ENCODE data around the gene FAM25A.
"Not testable (repeated sequence)": the region's sequence is repeated elsewhere in the genome, so short reads cannot be mapped to it uniquely, and the experiment has no call there.

FAM25A gene

GRCh38 chr10:87014986-87015716 is 4.9 kb upstream of the FAM25A start:
- not testable (repeated sequence) for FAIRE-seq

DNA sequence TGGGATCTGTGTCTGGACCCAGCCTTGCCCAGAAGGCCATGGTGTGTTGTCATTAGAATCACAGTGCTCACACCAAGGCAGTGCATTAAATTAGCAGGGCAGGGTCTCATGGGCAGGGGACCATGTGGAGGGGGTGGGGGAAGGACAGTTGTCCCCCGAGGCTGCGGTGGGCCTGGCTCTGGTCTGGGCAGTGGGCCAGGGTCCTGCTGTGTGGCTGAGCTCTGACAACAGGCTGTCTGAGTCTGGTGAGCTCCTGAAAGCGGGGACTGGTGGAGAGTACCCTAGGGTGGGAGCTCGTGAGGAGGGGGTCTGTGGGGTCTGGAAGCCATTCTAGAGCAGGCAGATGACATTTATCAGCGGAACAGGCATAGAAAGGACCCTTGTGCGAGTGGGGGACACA is 2.0 kb upstream of the FAM25A start:
- FAIRE-seq = not testable (repeated sequence)

- not testable (repeated sequence) for FAIRE-seq
Measured at GRCh38 chr10:87019066-87019465, 1.0 kb upstream of the FAM25A start.

DNA sequence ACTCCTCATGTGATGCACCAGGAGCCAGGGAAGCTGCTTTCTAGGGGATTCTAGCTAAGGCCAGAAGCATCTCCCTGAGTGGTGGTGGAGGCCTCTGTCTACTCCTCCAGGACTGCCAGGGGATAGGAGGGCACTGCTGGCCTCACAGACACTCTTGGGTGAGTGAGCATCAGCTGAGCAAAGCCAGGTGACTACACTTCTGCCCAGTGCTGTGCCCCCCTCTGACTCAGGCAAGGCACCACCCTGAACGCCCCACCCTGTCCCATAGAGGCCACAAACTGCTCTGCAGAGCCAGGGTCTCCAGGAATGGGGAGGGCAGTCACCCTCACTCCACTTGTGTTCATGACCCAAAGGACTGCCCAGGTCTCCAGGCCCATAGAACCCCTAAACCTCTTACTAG is 590 bp upstream of the FAM25A start:
- FAIRE-seq = not testable (repeated sequence)

DNA sequence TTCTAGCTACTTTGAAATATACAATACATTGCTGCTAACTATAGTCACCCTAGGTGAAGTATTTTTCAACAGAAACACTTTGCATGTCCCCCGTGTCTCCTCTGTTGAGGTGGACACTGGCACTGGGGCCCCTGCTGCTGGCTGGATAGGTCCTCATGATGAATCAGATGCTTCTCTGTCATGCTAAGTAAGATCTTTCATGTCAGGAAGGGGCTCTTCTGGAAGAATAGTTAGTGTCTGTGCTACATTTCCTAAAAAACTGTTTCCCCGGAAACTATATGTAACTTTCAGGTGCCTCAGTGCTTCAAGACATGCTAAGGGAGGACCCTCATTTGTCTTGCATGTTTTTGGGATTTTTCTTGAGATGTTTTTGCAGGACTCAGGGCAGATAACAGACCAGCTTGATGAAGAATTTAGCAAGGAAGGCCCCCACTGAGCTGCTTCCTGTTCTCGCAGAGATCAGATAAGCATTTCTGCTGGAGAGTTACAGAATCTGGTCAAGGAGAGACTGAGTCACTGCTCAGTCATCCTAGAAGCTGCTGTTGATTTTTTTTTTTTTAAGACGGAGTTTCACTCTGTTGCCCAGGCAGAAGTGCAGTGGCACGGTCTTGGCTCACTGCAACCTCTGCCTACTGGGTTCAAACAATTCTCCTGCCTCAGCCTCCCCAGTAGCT is 5.3 kb downstream of the FAM25A start:
- FAIRE-seq = not testable (repeated sequence)

DNA sequence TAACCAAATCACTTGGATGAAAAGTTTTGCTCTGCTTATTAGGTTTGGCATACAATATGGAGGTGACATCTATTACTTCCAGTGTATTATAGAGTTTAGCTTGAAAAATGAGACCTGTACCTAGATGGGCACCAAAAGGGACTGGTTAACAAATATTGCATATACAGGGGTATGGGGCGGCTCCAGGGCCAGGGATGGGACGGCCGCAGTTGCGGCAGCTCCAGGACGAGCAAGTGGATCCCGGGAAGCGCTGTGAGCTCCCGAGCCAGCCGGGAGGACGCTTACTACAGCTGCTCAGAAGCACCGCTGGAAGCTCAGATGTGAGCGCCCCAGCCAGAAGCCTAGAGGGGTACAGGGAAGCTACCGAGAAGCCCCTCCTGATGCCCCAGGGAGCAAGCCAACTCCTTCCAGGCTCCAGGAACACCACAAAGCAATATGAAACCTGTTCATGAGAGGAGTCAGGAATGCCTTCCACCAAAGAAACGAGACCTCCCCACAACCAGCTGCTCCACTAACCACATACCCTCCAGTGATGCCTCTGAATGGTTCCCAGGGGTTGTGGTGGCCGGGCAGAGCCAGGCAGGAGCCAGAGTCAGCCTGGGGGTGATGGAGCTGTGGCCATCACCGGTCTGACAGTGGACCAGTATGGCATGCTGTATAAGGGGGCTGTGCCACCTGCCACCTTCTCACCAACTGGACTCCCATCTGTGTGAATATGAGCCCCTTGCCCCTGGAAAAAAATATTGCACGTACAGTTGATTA is 6.8 kb downstream of the FAM25A start:
- not testable (repeated sequence) for FAIRE-seq

DNA sequence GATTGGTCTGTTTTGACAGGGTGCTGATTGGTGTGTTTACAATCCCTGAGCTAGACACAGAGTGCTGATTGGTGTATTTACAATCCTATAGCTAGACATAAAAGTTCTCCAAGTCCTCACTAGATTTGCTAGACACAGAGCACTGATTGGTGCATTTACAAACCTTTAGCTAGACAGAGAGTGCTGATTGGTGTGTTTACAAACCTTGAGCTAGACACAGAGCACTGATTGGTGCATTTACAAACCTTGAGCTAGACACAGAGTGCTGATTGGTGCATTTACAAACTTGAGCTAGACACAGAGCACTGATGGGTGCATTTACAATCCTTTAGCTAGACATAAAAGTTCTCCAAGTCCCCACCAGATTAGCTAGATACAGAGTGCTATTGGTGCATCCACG is 10.3 kb downstream of the FAM25A start:
- not testable (repeated sequence) for FAIRE-seq

GRCh38 chr10:87030912-87031635 is 11.0 kb downstream of the FAM25A start:
- FAIRE-seq = no peak

DNA sequence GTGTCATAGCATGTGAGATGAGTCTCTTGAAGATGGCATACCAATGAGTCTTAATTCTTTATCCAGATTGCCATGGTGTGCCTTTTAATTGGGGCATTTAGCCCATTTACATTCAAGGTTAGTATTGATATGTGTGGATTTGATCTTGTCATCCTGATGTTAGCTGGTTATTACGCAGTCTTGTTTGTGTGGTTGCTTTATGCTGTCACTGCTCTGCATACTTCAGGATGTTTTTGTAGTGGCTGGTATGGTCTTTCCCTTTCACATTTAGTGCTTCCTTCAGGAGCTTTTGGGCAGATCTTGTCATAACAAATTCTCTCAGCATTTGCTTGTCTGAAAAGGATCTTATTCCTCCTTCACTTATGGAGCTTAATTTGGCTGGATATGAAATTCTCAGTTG is 16.5 kb downstream of the FAM25A start:
- FAIRE-seq = no peak

DNA sequence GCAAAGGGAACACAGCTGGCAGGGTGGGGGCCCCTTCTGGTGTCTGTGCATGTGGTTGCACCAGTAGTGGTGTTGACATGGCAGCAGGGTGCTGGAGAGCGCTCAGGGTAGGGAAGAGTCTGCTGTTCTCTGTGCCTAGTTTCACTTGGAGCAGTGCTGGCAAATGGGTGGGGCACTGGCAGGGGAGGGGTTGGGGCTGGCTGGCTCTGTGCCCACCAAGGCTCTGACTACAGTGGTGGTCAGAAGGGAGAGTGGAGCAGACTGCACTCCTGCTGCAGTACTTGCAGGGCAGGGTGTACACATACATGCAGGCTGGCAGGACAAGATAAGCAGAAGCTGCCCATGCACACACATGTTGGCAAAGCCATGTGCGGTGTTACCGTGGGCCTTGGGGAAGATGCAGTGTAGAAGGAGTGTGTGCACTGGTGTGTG is 18.2 kb downstream of the FAM25A start:
- no peak for FAIRE-seq

GRCh38 chr10:87038786-87039185 is 18.7 kb downstream of the FAM25A start:
- FAIRE-seq = no peak

DNA sequence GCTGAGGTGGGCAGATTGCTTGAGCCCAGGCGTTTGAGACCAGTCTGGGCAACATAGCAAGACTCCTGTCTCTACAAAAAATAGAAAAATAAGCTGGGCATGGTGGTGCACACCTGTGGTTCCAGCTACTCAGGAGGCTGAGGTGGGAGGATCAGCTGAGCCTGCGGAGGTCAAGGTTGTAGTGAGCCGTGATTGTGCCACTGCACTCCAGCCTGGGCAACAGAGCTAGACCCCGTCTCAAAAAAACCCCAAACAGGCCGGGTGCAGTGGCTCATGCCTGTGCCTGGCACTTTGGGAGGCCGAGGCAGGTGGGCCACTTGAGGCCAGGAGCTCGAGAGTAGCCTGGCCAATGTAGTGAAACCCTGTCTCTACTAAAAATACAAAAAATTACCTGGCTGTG is 23.5 kb downstream of the FAM25A start:
- FAIRE-seq = not testable (repeated sequence)

DNA sequence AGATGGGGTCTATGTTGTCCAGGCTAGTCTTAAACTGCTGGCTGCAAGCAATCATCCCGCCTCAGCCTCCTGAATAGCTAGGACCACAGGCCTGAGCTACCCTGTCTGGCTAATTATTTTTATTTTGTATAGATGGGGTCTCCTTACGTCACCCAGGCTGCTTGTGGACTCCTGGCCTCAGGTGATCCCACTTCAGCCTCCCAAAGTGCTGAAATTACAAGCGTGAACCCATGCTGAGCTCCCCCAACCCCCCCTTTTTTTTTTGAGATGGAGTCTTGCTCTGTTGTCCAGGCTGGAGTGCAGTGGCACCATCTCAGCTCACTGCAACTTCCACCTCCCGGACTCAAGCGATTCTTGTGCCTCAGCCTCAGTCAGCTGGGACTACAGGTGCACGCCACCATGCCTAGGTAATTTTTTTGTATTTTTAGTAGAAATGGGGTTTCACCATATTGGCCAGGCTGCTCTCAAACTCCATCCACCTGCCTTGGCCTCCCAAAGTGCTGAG is 25.4 kb downstream of the FAM25A start:
- no peak for FAIRE-seq

GRCh38 chr10:87053111-87053510 is 33.0 kb downstream of the FAM25A start:
- no peak for FAIRE-seq

- no peak for FAIRE-seq
Measured at GRCh38 chr10:87053577-87054181, 33.6 kb downstream of the FAM25A start.

DNA sequence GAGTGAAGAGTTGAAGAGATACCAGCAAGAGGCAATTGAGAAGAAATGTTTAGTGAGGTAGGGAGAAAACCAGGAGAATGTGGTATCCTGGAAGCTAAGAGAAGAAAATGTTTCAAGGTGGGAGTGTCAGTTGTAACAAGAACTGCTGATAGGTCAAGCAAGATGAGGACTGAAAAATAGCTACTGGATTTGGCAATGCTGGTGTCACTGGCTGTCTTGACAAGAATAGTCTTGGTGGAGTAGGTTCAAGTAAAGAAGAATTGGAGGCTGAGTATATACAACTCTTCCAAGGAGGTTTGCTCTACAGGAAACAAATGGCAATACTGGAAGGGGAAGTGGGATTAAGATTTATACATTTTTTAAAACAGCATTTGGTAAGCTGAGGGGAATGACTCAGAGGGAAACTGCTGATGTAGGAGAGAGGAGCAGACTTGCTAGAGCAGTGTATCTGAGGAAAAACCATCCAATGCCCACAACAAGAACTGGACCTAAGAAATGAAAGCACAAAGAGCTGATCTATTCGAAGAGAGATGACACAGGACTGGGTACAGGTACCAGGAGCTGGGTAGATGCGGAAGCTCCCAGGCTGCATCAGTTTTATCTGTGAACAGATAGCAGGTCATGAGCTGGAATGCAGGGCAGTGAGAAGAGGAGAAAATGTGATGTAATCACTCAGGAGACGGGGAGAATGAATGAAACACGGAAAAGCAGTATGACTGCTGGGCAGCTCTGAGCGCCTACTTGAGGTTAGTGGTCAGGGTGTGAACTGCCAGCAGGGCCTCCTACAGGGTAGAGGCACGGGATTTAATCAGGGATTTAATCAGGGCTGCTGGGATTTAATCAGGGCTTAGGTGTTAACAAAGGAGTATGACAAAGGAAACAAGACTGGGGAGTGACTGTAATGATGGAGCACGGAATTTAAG is 34.5 kb downstream of the FAM25A start:
- FAIRE-seq = no peak

- FAIRE-seq = no peak
Measured at GRCh38 chr10:87058171-87058570, 38.1 kb downstream of the FAM25A start.

- no peak for FAIRE-seq
Measured at GRCh38 chr10:87059401-87059800, 39.3 kb downstream of the FAM25A start.

GRCh38 chr10:87060280-87060928 is 40.3 kb downstream of the FAM25A start:
- no peak for FAIRE-seq

DNA sequence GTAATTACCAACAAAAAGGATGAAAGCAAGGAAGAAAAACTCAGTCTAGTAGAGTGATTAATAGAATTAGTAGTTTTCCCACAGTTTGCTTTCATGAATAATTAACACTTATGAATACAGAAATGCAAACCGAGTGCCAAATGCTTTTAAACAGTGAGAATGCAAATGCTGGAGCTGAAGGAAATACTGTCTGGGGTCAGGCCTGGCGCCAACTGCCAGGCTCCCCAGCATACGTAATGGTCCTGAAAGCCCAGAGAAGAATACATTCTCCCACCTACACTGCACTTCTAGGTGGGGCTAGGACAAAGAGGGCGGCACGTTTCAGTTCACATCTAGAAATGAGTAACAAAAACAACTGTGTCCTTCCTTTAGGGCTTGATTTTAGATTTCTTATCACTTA is 44.6 kb downstream of the FAM25A start:
- no peak for FAIRE-seq

GRCh38 chr10:87066178-87066577 is 46.1 kb downstream of the FAM25A start:
- no peak for FAIRE-seq

All from G401.6 (cell line).